GM10248 (cell line): Measurements from ENCODE around the gene KCND3.

ENCODE experiments used
- CTCF ChIA-PET: fragments of 300-600 bp; sonication (Branson Sonifier 250); formaldehyde crosslinking; extraction: SDS; loops from one replicate; lab custom pipeline; 2021; ENCODE audit warnings: antibody characterized with exemption; lab: Yijun Ruan, JAX
- POLR2A ChIA-PET: fragments of 350-650 bp; sonication (Branson Sonifier 250); formaldehyde crosslinking; extraction: SDS; loops from one replicate; lab custom pipeline; 2020; ENCODE audit warnings: antibody characterized with exemption; lab: Yijun Ruan, JAX
- DNase-seq: peaks from one replicate; pipeline ENCODE4 v3.0.0; 2012; ENCODE audit errors: extremely low spot score
- CTCF ChIP-seq: IDR thresholded peaks from 2 replicates; pipeline ENCODE4 v1.5.1; 2012; ENCODE audit warnings: mild to moderate bottlenecking, low read depth; ENCODE audit errors: extremely low read depth, missing control alignments, control extremely low read depth

Gene KCND3

GRCh38 chr1:111848852-111849545, 140.5 kb downstream of the KCND3 start:
- no peak for DNase-seq
- POLR2A ChIA-PET = no interaction called here
- TF ChIP-seq CTCF = no peak
- CTCF ChIA-PET = no interaction called here

GRCh38 chr1:111847466-111847865, 142.0 kb downstream of the KCND3 start:
- no peak for DNase-seq
- ChIA-PET CTCF (no interaction called here), POLR2A (no interaction called here)
- no peak for TF ChIP-seq CTCF

- POLR2A ChIA-PET = no interaction called here
- no peak for DNase-seq
- no peak for TF ChIP-seq CTCF
- CTCF ChIA-PET = no interaction called here
Observed at GRCh38 chr1:111846842-111847241, 142.6 kb downstream of the KCND3 start.

- POLR2A ChIA-PET = no interaction called here
- CTCF ChIA-PET = no interaction called here
- no peak for TF ChIP-seq CTCF
- no peak for DNase-seq
Observed at GRCh38 chr1:111843177-111843576, 146.3 kb downstream of the KCND3 start.

GRCh38 chr1:111842411-111842810, 147.1 kb downstream of the KCND3 start:
- TF ChIP-seq CTCF = no peak
- ChIA-PET CTCF (no interaction called here), POLR2A (no interaction called here)
- no peak for DNase-seq

GRCh38 chr1:111841746-111842145, 147.7 kb downstream of the KCND3 start:
- DNase-seq = no peak
- ChIA-PET POLR2A (no interaction called here), CTCF (no interaction called here)
- no peak for TF ChIP-seq CTCF

- ChIA-PET POLR2A (no interaction called here), CTCF (no interaction called here)
- TF ChIP-seq CTCF = no peak
- no peak for DNase-seq
Observed at GRCh38 chr1:111841189-111841588, 148.3 kb downstream of the KCND3 start.
